ENCODE measurements around the gene CHMP6.
"Not testable (repeated sequence)": the region's sequence is repeated elsewhere in the genome, so short reads cannot be mapped to it uniquely, and the experiment has no call there.

The CHMP6 gene

GRCh38 chr17:81011951-81012350 lies 20.3 kb downstream of the CHMP6 start:
- DNase-seq (ENCODE audit: low spot score): no peak

GRCh38 chr17:81012574-81013447 lies 21.2 kb downstream of the CHMP6 start:
- no peak for DNase-seq (ENCODE audit: low spot score)

DNA sequence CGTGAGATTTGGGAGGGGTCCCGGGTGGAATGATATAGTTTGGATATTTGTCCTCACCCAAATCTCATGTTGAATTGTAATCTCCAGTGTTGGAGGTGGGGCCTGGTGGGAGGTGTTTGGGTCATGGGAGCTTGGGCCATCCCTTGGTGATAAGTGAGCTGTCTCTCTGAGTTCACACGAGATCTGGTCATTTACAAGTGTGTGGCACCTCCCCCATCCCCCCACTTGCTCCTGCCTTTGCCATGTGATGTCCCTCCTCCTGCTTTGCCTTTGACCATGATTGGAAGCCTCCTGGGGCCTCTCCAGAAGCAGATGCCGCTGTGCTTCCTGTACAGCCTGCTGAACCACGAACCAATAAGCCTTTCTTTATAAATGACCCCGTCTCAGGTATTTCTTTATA lies 22.0 kb downstream of the CHMP6 start:
- no peak for DNase-seq (ENCODE audit: low spot score)

GRCh38 chr17:81015136-81015535 lies 23.5 kb downstream of the CHMP6 start:
- DNase-seq (ENCODE audit: low spot score): no peak

- DNase-seq (ENCODE audit: low spot score): no peak
Observed at GRCh38 chr17:81016575-81016974, 24.9 kb downstream of the CHMP6 start.

DNA sequence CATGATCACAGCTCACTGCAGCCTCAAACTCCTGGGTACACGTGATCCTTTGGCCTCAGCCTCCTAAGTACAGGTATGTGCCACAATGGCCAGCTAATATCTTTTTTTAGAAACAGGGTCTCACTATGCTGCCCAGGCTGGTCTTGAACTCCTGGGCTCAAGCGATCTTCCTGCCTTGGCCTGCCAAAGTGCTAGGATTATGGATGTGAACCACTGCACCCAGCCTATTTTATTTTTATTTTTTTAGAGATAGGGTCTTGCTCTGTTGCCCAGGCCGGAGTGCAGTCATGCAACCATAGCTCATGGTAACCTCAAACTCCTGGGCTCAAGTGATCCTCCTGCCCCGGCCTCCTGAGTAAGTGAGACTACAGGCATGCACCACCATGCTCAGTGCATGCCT lies 25.7 kb downstream of the CHMP6 start:
- DNase-seq (ENCODE audit: low spot score): not testable (repeated sequence)

DNA sequence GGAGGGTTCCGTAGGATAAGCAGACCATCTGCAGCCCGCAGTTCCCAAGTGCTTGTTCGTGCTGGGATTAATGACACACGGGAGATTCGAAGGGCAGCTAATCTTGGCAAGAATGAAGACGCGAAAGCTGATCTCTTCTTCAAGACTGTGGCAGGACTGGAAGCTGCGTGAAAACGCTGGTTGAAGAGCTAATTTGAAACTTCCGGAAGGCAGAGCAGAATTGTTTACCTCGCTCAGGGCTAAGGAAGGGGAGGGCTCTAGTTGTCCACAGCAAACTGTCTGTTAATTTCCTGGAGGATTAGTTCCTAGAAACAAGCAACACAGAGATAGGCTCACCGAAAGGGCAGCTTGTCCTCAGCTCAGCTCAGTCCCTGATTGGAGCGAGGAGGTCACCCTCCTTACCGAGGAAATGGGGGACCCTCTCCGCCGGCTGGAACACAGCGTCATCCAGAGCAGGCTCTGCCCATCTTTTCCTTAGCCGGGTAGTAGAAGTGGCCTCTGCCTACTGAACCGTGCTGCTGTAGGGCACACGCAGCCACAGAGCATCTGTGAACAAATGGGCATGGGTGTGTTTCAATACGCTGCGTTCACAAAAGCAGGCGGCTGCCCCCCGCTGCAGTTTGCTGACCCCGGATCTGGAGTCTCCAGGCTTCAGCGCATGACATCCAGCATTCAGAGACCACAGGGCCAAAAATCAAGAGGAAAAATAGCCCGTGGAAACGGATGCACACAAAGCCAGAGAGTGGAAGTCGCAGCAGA lies 26.6 kb downstream of the CHMP6 start:
- peak; percentile 19 for DNase-seq (ENCODE audit: low spot score)

GRCh38 chr17:81019563-81020442 lies 28.2 kb downstream of the CHMP6 start:
- no peak for DNase-seq (ENCODE audit: low spot score)

- DNase-seq (ENCODE audit: low spot score): no peak
Observed at GRCh38 chr17:81020443-81020766, 28.8 kb downstream of the CHMP6 start.

DNA sequence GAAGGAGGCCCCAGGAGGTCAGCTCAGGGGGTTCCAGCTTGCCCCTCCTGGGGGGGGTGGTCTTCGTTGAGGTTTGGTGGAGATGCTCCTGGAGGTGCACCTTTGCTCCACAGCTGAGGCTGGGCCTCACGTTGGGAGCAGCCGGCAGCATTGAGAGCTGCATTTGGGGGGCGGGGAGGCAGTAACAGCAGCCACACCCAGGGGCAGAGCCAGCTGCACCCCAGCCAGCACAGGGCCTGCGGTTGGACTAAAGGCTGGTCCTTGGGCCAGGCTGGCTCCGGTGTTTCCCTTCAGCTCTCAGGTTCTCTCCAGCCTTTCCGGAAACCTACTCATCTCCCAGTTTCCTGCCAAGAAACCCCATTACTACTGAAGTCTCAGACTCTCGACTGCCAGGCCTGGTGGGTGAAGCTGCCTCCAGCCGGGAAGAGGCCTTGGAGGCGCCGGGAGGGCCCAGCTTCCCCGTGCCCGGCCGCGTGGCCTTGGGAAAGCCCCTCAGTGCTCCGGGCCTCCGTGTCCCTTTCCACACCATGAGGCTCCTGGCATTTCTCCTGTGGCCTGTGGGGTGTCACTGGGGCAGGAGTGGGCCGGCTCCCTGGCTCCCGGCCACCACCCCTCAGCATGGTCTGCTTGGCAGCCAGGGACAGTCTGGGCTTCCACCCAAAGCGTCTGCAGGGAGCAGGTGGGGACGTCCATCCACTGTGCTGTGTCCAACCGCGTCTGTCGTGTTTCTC lies 29.3 kb downstream of the CHMP6 start:
- DNase-seq (ENCODE audit: low spot score): no peak

DNA sequence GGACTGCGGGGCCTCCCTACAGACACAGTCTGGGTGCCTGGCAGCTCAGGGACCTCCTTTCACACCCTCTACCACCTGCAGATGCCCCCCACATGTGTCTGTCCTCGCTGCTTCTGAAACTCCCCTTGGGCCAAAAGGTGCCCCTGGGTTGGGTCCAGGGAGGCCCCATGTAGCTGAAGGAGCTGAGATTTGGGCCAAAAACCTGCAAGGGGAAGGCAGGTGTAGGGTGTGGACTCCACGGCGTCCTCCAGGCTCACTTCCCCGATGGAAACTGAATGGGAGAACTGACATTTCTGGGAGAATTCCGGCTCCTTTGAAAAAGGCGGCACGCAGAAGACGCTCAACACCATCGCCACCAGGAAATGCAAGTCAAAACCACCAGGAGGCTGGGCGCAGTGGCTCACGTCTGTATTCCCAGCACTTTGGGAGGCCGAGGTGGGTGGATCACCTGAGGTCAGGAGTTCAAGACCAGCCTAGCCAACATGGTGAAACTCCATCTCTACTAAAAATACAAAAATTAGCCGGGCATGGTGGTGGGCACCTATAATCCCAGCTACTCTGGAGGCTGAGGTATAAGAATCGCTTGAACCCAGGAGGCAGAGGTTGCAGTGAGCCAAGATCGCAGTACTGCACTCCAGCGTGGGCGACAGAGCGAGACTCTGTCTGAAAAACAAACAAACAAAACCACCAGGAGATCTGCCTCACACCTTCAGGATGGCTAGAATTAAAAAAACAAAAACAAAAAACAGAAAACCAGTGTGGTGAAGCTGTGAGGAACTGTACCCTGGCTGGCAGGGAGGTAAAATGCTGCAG lies 30.1 kb downstream of the CHMP6 start:
- no peak for DNase-seq (ENCODE audit: low spot score)

DNA sequence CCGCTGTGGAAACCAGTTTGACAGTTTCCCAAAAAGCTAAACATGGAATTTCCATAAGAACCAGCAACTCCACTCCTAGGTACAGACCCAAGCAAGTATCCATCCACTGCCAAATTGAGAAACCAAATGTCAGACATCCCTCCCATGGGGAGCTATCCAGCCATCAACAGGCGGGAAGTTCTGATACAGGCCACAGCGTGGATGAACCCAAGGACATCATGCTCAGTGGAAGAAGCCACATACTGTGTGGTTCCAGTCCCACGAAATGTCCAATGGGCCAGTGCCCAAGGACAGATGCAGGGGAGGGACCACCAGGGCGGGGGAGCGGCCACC lies 30.7 kb downstream of the CHMP6 start:
- DNase-seq (ENCODE audit: low spot score): no peak

DNA sequence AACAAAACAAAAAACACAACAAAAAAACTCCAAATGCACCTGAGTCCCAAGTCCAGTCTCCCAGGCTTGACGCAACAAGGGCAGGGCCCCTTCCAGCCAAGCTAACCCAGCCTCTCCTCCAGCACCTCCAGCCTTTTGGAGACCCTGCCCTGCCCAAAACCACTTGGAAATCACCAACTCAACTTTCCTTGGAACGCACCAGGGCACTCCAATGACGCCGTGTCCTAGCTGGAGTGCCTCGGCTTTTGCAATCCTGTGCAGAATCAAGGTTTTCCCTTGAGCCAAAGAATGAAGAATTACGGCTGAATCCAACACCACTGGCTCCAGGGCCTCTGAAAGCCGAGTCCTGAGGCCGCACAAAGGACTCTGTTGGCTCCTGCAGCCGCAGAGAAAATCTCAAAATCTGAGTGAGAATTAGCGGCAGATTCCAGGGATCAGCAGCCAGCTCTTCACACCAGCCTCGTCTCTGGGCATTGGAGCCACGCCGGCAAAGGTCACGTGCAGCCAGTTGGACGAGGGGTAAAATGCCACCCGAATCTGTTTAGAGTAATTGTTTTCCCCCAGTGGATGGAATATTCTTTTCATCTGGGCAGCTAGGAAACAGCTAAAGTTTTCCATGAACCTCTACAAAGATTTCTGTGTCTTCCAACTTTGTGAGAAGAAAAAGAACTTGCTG lies 33.6 kb downstream of the CHMP6 start:
- DNase-seq (ENCODE audit: low spot score): peak; percentile 69

- peak; percentile 48 for DNase-seq (ENCODE audit: low spot score)
Observed at GRCh38 chr17:81025741-81026129, 34.1 kb downstream of the CHMP6 start.

DNA sequence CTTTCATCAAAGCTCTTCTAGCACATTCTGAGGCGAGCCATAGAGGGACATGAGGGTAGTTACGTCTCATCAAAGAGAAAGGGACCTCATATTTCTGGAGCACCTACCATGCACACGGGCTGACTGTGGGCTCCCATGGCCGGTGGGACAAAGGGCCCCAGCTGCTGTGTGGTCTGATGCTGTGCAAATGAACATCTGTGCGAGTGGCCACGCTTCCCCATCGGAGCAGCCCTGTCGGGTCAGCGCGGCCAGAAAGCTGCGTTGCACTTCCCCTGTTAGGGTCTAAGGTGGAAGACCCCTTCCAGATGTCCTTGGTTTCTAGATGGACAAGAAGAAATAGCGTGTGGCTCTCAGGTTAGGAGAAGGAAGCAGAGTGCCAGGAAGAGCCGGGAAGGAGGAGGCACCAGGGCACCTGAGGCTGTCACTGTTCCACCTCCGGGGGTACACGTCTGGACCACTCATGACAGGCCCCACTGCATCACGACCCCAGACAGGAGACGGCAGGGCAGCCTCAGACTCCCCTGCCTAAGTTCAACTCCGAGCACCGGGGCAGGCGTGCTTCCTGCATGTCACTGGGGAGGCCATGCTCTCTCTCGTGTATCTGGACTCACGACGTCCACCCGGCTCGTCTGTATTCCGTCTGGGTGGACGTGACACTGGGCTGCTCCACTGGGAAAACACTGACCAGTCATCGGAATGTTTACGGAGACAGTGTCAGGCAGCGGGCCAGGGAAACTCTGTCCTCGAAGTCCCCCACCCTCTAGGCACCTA lies 34.8 kb downstream of the CHMP6 start:
- DNase-seq (ENCODE audit: low spot score): peak; percentile 3

DNA sequence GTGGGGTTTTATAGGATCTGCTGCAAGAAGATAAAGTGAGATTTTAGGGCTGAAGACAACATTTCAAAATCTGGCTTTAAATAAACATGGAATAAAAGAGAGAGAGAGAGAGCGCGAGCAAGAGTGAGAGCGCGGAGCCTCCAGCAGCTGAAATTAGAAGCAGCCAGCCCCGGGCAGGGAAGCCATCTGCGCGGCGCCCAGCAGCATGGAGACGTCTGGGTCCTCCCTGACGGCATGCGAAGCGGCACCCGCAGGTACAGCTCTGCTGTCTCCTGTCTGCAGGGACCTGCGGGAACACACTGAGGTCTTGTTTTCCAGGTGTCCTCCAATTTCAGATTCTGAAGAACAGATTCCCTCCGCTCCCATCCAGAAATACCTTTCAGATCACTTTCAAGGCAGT lies 35.4 kb downstream of the CHMP6 start:
- DNase-seq (ENCODE audit: low spot score): peak; percentile 34

GRCh38 chr17:81027591-81028505 lies 36.2 kb downstream of the CHMP6 start:
- no peak for DNase-seq (ENCODE audit: low spot score)

GRCh38 chr17:81028506-81028858 lies 36.8 kb downstream of the CHMP6 start:
- DNase-seq (ENCODE audit: low spot score): no peak

- no peak for DNase-seq (ENCODE audit: low spot score)
Observed at GRCh38 chr17:81029859-81030258, 38.2 kb downstream of the CHMP6 start.
